Colonic mucosa (tissue), 4 donors: ENCODE data around the gene ZNF503. TPM values are rescaled to one million over a fixed set of nuclear protein-coding genes. Genes with fewer than 3 reads are reported as not detected.

Source experiments
- DNase-seq: peaks from one replicate; pipeline ENCODE4 v3.0.0-alpha.2; 2020
- H3K27ac ChIP-seq: fragments of 200-600 bp; one replicate; pipeline ENCODE4 v1.8.0; 2021
- H3K27me3 ChIP-seq: fragments of 200-600 bp; one replicate; pipeline ENCODE4 v1.8.0; 2021
- H3K36me3 ChIP-seq: fragments of 200-600 bp; one replicate; pipeline ENCODE4 v1.8.0; 2021
- H3K4me1 ChIP-seq: fragments of 200-600 bp; one replicate; pipeline ENCODE4 v1.8.0; 2021; ENCODE audit warnings: mild to moderate bottlenecking
- H3K4me3 ChIP-seq: fragments of 200-600 bp; one replicate; pipeline ENCODE4 v1.8.0; 2021
- H3K9ac ChIP-seq, 2 donors: one replicate each; pipeline ENCODE4 v1.7.0; 2013; ENCODE audit warnings: control low read depth in 2 of 2, low read depth in 2 of 2, low read length in 2 of 2
- H3K9me3 ChIP-seq: fragments of 200-600 bp; one replicate; pipeline ENCODE4 v1.8.0; 2021
- intact Hi-C: fragments of 100-400 bp; cut with DNase I; formaldehyde crosslinking; loops from one replicate; pipeline ENCODE4 v1.14.1; 2022
- total RNA-seq, 2 donors: library from RNA; stranded (reverse); fragmentation: NEBNext Ultra II Directional in 1 of 2; extraction: Animal tissue kit (Norgen Biotek cat#: 25700) in 1 of 2; gene quantifications; one replicate each; pipeline ENCODE4 v1.2.1, GENCODE V29; 2021
- TF ChIP-seq, protein P1 (sequence below): fragments of 200-600 bp; IDR thresholded peaks from one replicate; pipeline ENCODE4 v1.8.0; 2022; ENCODE audit warnings: antibody characterized with exemption, mild to moderate bottlenecking
- donor health status: healthy.
- donor health status: DM: no; HTN: no; CAD: no.
- donor health status: DM: no; HTN: no; CAD: no.

ZNF503 gene
- total RNA-seq, 2 donors from 2014 or later: 3.6 to 8.0 TPM

- Histone ChIP-seq H3K36me3 (no peaks in the 10 kb centered on the region), H3K27ac (no peak overlapping the region), H3K27me3 (no peaks in the 10 kb centered on the region), H3K4me1 (no peaks in the 10 kb centered on the region), H3K4me3 (no peak overlapping the region), H3K9me3 (no peaks in the 10 kb centered on the region), H3K9ac (no peak overlapping the region)
- TF ChIP-seq, protein P1, sequence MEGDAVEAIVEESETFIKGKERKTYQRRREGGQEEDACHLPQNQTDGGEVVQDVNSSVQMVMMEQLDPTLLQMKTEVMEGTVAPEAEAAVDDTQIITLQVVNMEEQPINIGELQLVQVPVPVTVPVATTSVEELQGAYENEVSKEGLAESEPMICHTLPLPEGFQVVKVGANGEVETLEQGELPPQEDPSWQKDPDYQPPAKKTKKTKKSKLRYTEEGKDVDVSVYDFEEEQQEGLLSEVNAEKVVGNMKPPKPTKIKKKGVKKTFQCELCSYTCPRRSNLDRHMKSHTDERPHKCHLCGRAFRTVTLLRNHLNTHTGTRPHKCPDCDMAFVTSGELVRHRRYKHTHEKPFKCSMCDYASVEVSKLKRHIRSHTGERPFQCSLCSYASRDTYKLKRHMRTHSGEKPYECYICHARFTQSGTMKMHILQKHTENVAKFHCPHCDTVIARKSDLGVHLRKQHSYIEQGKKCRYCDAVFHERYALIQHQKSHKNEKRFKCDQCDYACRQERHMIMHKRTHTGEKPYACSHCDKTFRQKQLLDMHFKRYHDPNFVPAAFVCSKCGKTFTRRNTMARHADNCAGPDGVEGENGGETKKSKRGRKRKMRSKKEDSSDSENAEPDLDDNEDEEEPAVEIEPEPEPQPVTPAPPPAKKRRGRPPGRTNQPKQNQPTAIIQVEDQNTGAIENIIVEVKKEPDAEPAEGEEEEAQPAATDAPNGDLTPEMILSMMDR: no peak
- intact Hi-C loops: no loop called here
- no peak for DNase-seq
Measured at GRCh38 chr10:75388082-75388481, 13.5 kb downstream of the ZNF503 start.

- no peak for DNase-seq
- H3K4me1 ChIP-seq: no peaks in the 10 kb centered on the region
- no peaks in the 10 kb centered on the region for H3K36me3 ChIP-seq
- TF ChIP-seq, protein P1: no peak
- no peaks in the 10 kb centered on the region for H3K9me3 ChIP-seq
- H3K4me3 ChIP-seq: no peak overlapping the region
- intact Hi-C loops: no loop called here
- no peaks in the 10 kb centered on the region for H3K27me3 ChIP-seq
- no peak overlapping the region for H3K27ac ChIP-seq
- no peak overlapping the region for H3K9ac ChIP-seq
Measured at GRCh38 chr10:75386128-75386527, 15.4 kb downstream of the ZNF503 start.

DNA sequence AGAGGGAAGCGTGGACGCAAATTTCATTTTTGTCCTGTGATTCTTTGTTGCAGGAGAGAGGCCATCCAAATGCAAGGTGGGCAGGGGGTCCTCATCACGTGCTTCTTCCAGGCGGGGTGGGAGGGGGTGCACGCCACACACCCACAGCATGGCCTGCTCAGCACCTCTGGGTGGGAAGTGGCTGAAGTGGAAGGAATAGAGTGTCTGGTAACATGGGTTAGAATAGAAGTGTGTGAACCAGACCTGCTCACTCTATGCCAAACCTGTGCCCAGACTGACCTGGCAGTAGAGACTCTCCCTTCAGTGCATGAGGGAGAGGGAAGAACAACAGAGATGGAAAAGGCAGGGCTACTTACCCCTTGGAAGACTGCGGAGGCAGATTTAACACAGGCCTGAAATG is 21.7 kb downstream of the ZNF503 start:
- Histone ChIP-seq H3K27me3 (no peaks in the 10 kb centered on the region), H3K9me3 (no peaks in the 10 kb centered on the region), H3K27ac (no peak overlapping the region), H3K4me1 (no peaks in the 10 kb centered on the region), H3K4me3 (no peak overlapping the region), H3K36me3 (no peaks in the 10 kb centered on the region), H3K9ac (no peak overlapping the region)
- intact Hi-C loops: no loop called here
- DNase-seq: no peak
- TF ChIP-seq, protein P1: no peak

DNA sequence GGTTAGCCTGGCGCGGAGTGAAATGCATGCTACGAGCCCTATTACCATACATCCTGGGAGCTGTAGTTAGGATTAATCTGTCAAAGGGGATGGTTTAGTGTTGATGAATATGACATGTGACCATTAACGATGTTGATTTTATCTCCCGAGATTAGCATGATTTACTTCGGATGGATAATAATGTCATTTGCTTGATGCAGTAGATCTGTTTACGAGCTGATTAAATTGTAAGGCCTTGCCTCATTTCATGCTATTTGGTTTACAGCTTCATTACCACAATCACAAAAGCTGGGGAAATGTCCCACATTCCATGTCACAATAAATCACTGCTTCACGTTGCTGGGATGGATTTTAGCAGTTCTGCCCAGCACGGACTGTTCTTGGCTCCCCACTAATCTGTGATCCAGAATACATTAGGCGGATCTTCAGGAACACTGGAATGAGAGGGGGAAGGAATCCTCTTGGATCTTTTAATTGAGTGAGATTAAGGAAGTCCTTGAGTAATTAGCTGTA is 22.3 kb downstream of the ZNF503 start:
- no peaks in the 10 kb centered on the region for H3K36me3 ChIP-seq
- TF ChIP-seq, protein P1: no peak
- H3K27ac ChIP-seq: no peak overlapping the region
- H3K4me3 ChIP-seq: no peak overlapping the region
- H3K27me3 ChIP-seq: no peaks in the 10 kb centered on the region
- H3K4me1 ChIP-seq: no peaks in the 10 kb centered on the region
- no peak for DNase-seq
- intact Hi-C loops: no loop called here
- no peak overlapping the region for H3K9ac ChIP-seq
- H3K9me3 ChIP-seq: no peaks in the 10 kb centered on the region

DNA sequence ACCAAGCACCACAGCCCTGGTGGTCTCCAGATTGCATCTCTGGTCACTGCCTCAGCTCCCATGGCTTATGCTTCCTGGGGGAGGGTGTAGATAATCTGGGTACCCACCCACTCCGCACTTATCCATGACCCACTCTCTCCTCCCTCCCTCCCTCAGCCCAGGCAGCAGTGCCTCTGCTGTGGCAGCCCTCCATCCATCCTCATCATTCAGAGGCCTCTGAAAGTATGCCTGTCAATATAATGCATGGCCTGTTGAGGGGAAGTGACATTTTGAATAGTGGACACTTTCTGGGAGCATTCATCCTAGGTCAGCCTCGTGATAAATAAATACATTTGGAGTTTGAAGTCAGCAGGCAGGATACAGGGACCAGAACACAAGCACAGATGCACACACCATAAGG is 23.2 kb downstream of the ZNF503 start:
- TF ChIP-seq, protein P1: no peak
- no peak for DNase-seq
- Histone ChIP-seq H3K27ac (no peak overlapping the region), H3K4me3 (no peak overlapping the region), H3K9ac (no peak overlapping the region), H3K36me3 (no peaks in the 10 kb centered on the region), H3K9me3 (no peaks in the 10 kb centered on the region), H3K4me1 (no peaks in the 10 kb centered on the region), H3K27me3 (no peaks in the 10 kb centered on the region)
- intact Hi-C loops: no loop called here
